Heart left ventricle (tissue), 16 donors: ENCODE results near the gene IL1F10. TPM values are rescaled to one million over a fixed set of nuclear protein-coding genes. Genes with fewer than 3 reads are reported as not detected.
A peak's percentile ranks its signal among the peaks of the same experiment; 100 is the strongest.

Experiments used
- ATAC-seq, 4 donors: fragments of 200-7000 bp; cut with Tn5 transposase; one replicate each; pipeline ENCODE4 v1.9.1; 2020 to 2022; ENCODE audit warnings: moderate library complexity in 4 of 4, mild to moderate bottlenecking in 3 of 4, moderate number of reproducible peaks in 1 of 4
- DNase-seq, 5 donors: peaks; one replicate each; pipeline ENCODE4 v3.0.0-alpha.2; 2020
- H3K27ac ChIP-seq, 12 donors: fragments of 200-600 bp; sonication (generic) in 4 of 12; one replicate each; pipeline versions ENCODE4 v1.5.0 to v1.8.0; 2016 to 2022; ENCODE audit warnings: mild to moderate bottlenecking in 2 of 12
- H3K27me3 ChIP-seq, 9 donors: fragments of 200-600 bp; sonication (generic) in 2 of 9; one replicate each; pipeline versions ENCODE4 v1.5.1 to v1.8.0; 2016 to 2022; ENCODE audit warnings: mild to moderate bottlenecking in 3 of 9
- H3K36me3 ChIP-seq, 9 donors: fragments of 200-600 bp; sonication (generic) in 2 of 9; one replicate each; pipeline versions ENCODE4 v1.5.0 to v1.8.0; 2018 to 2022; ENCODE audit warnings: mild to moderate bottlenecking in 2 of 9
- H3K4me1 ChIP-seq, 12 donors: fragments of 200-600 bp; sonication (generic) in 4 of 12; one replicate each; pipeline versions ENCODE4 v1.5.0 to v1.8.0; 2016 to 2022; ENCODE audit warnings: mild to moderate bottlenecking in 3 of 12
- H3K4me3 ChIP-seq, 12 donors: fragments of 200-600 bp; sonication (generic) in 4 of 12; one replicate each; pipeline versions ENCODE4 v1.5.0 to v1.8.0; 2017 to 2022; ENCODE audit warnings: mild to moderate bottlenecking in 9 of 12, moderate library complexity in 4 of 12
- H3K9me3 ChIP-seq, 12 donors: fragments of 200-600 bp; sonication (generic) in 4 of 12; one replicate each; pipeline versions ENCODE4 v1.5.0 to v1.8.0; 2016 to 2022; ENCODE audit warnings: mild to moderate bottlenecking in 1 of 12
- POLR2A ChIP-seq, 2 donors: fragments of 450-650 bp; IDR thresholded peaks; one replicate each; pipeline ENCODE4 v1.6.1; 2017; ENCODE audit warnings: antibody characterized with exemption in 2 of 2, mild to moderate bottlenecking in 2 of 2, moderate library complexity in 2 of 2
- WGBS, 4 donors: extraction: QIAGEN DNeasy Blood & Tissue Kit in 2 of 4; methylation state at CpG; one replicate each; pipeline versions ENCODE4 v1.1.5 to v1.1.7; 2013 to 2018; 5-methylcytosine and 5-hydroxymethylcytosine counted together
- intact Hi-C, 10 donors: fragments of 100-400 bp; cut with DNase I; formaldehyde crosslinking; loops; one replicate each; pipeline versions ENCODE4 v1.11.1 to v1.14.2; 2022
- polyA plus RNA-seq, 2 donors: library from polyadenylated mRNA; stranded (reverse); fragments of 200-250 nt; gene quantifications; one replicate each; pipeline ENCODE4 v1.2.3, GENCODE V29; 2013
- total RNA-seq, 9 donors: library from RNA; depleted of rRNA in 2 of 9; stranded (reverse); fragments of >200 nt in 2 of 9; fragmentation: NEBNext Ultra II Directional in 3 of 9; extraction: Animal tissue kit (Norgen Biotek cat#: 25700) in 3 of 9; gene quantifications; one replicate each; pipeline versions ENCODE4 v1.1.0 to v1.2.4, GENCODE V29; 2016 to 2023
- TF ChIP-seq, protein P1 (sequence below), 12 donors: fragments of 200-600 bp; sonication (generic) in 4 of 12; IDR thresholded peaks; one replicate each; pipeline versions ENCODE4 v1.5.0 to v1.8.0; 2018 to 2022; ENCODE audit warnings: antibody characterized with exemption in 12 of 12, mild to moderate bottlenecking in 5 of 12
- donor health status: ischemic (EF 13 %, LVEDD 7.1; RV severe dilation, severe dysfunction).
- donor health status: healthy with polysubstance abuse.
- donor health status: DM: no; HTN: yes; CAD: no.
- donor health status: DM: no; HTN: no; CAD: no.
- donor health status: ischemic (EF 25% LVEDD 6.9; RV normal size, moderate dysfunction).
- donor health status: ischemic (EF 25% LVEDD 5.7; RV mildly dilated, moderate dysfunction).
- donor health status: healthy.
- donor health status: DM: yes; HTN: yes; CAD: no.
- donor health status: ischemic (EF 35%, LVEDD 5.7; RV mildly dilated, moderate dysfunction).
- donor health status: nonischemic (EF 11% LVEDD 7.7; RV severe dilation, severe dysfunction).
- donor health status: DM: yes; HTN: yes; CAD: no.
- donor health status: PGD.
- donor health status: ischemic (EF 29% LVEDD 5.4; RV normal size, mild dysfunction).
- donor health status: nonischemic (EF 23%, LVEDD 6.1; RV moderate dilation, normal function).

IL1F10 gene
- total and polyA plus RNA-seq, 11 donors = not detected

DNA sequence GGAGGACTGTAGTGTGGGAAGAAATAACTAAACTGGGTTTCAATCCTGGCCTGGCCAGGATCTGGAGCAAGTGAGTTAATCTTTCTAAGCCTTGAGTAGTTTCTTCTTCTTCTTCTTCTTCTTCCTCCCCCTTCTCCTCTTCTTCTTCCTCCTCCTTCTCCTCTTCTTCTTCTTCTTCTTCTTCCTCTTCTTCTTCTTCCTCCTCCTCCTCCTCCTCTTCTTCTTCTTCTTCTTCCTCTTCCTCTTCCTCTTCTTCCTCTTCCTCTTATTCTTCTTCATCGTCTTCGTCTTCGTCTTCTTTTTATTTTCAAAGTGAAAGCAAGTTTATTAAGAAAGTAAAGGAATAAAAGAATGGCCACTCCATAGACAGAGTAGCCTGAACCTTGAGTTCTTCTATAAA lies 53.1 kb downstream of the IL1F10 start:
- 58 to 69% (median 63%) methylated on average over 3 of the region's 3 CpGs for WGBS, 4 donors
- H3K27ac ChIP-seq = peak overlapping the region in 1 of 12 donors; percentile 29
- intact Hi-C loops = no loop called here

DNA sequence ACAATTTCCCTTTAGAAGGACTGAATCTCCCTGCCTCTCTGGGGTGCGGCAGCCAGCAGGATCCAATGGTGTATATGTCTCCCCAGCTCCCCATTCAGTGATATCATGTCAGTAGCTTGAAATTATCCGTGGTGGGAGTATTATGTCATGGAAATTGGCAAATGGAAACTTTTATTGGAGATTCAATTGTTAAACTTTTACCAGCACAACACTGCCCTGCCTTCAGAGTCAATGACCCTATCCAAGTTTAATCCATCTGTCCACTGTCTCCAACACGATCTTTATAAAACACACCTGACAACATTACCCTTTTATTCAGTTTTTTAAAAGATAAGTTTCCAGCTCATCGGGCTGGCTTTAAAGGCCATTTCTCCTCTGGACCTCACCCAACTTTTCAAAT lies 54.6 kb downstream of the IL1F10 start:
- H3K9me3 ChIP-seq = no peaks in the 10 kb centered on the region
- no peak for ATAC-seq
- DNase-seq = no peak
- intact Hi-C loops = no loop called here
- no peaks in the 10 kb centered on the region for H3K36me3 ChIP-seq
- no peak overlapping the region for H3K4me3 ChIP-seq
- 78 to 82% (median 80%) methylated on average over 4 of the region's 4 CpGs for WGBS, 4 donors
- no peak overlapping the region for H3K27ac ChIP-seq
- no peaks in the 10 kb centered on the region for H3K27me3 ChIP-seq
- H3K4me1 ChIP-seq = peaks cover 0 to 29% (median 2%) of the 10 kb centered on the region in 12 donors
- TF ChIP-seq, protein P1, sequence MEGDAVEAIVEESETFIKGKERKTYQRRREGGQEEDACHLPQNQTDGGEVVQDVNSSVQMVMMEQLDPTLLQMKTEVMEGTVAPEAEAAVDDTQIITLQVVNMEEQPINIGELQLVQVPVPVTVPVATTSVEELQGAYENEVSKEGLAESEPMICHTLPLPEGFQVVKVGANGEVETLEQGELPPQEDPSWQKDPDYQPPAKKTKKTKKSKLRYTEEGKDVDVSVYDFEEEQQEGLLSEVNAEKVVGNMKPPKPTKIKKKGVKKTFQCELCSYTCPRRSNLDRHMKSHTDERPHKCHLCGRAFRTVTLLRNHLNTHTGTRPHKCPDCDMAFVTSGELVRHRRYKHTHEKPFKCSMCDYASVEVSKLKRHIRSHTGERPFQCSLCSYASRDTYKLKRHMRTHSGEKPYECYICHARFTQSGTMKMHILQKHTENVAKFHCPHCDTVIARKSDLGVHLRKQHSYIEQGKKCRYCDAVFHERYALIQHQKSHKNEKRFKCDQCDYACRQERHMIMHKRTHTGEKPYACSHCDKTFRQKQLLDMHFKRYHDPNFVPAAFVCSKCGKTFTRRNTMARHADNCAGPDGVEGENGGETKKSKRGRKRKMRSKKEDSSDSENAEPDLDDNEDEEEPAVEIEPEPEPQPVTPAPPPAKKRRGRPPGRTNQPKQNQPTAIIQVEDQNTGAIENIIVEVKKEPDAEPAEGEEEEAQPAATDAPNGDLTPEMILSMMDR (IDR thresholded peaks at IDR 0.05) = no peak
- no peak for TF ChIP-seq POLR2A (IDR thresholded peaks at IDR 0.05)

More for the DNA sequence above, 53.1 kb downstream of the IL1F10 start:
- TF ChIP-seq, protein P1 (IDR thresholded peaks at IDR 0.05) = no peak
- TF ChIP-seq POLR2A (IDR thresholded peaks at IDR 0.05) = no peak
- H3K4me1 ChIP-seq = peaks cover 0 to 38% (median 2%) of the 10 kb centered on the region in 12 donors
- no peak for ATAC-seq
- no peaks in the 10 kb centered on the region for H3K9me3 ChIP-seq
- H3K4me3 ChIP-seq = no peak overlapping the region
- no peak for DNase-seq
- H3K27me3 ChIP-seq = no peaks in the 10 kb centered on the region
- H3K36me3 ChIP-seq = no peaks in the 10 kb centered on the region

DNA sequence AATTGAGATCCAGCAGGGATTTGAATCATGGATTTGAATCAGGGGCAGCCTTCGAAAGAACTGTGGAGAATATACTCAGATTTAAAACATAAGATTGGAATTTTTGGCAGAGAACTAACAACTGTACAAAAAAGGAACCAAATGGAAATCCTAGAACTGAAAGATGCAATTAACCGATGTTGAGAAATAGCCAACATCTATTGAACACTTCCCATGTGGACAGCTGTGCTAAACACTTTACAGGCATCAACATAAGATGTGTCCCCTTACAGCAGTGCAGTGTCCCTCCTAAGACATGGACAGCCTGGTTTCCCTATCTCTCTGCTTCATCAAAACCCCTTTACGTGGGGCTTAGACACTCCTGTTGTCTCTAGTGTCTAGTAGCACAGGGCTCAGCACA lies 56.0 kb downstream of the IL1F10 start:
- Histone ChIP-seq H3K4me3 (no peak overlapping the region), H3K4me1 (peaks cover 0 to 36% (median 2%) of the 10 kb centered on the region in 12 donors), H3K27ac (peak overlapping the region in 1 of 12 donors; percentile 73), H3K9me3 (no peaks in the 10 kb centered on the region), H3K27me3 (no peaks in the 10 kb centered on the region), H3K36me3 (no peaks in the 10 kb centered on the region)
- DNase-seq (no peak), ATAC-seq (no peak)
- intact Hi-C loops = no loop called here
- no peak for TF ChIP-seq POLR2A (IDR thresholded peaks at IDR 0.05)
- TF ChIP-seq, protein P1 (IDR thresholded peaks at IDR 0.05) = no peak
- 67 to 79% (median 78%) methylated on average over 3 of the region's 3 CpGs for WGBS, 4 donors

DNA sequence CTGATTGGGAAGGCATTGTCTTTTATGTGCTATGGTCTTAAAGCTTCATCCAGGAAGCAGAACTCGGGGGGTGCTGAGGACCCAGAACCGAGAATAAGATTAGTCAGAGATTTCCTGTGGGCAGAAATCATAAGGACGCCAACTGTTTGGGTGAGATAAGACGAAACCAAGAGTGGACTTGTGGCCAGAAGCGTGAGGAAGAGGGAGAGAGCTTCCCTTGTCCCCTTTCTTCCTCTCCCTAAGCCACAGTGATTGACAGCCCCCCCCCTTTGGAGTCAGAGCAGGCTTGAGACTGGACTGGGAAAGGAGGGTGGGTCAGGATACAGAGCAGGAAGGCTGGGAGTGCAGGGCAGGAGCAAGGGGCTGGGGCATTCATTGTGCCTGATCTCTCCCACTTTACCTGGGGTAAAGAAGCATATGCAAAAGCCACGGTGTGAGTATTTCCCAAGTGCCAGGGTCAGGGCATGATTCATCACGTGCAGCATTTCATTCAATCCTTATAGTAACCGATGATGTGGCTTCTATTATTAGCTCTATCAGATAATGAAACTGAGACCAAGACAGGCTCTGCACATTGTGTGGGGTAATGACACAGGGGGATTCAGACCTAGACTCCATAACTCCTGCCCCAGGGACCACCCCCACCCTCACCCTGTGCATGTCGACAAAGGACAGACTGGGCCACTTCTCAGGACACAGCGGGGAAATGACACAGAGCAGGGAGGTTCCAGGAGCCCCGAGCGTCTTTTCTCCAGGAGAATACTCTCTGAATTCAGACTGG lies 56.6 kb downstream of the IL1F10 start:
- Histone ChIP-seq H3K36me3 (no peaks in the 10 kb centered on the region), H3K9me3 (no peaks in the 10 kb centered on the region), H3K27ac (peak overlapping the region in 1 of 12 donors; percentile 73), H3K27me3 (no peaks in the 10 kb centered on the region), H3K4me3 (no peak overlapping the region), H3K4me1 (peaks cover 0 to 36% (median 2%) of the 10 kb centered on the region in 12 donors)
- intact Hi-C loops = no loop called here
- no peak for TF ChIP-seq POLR2A (IDR thresholded peaks at IDR 0.05)
- TF ChIP-seq, protein P1 (IDR thresholded peaks at IDR 0.05) = no peak
- ATAC-seq = peak in 3 of 4 donors; percentile 57 to 70 (median 64)
- DNase-seq = no peak
- 33 to 37% (median 34%) methylated on average over 12 of the region's 12 CpGs for WGBS, 4 donors

Other genes with a start within 250 kb of the IL1F10 start
- gene IL1B, start 231.2 kb upstream of the IL1F10 start, total RNA-seq = 10 to 100 TPM in 1 of 9 donors, 1 to 10 TPM in 3, under 1 TPM in 1, not detected in 4; 0.68 to 12.3 (median 3.9) TPM
- gene IL1B, start 231.2 kb upstream of the IL1F10 start, polyA plus RNA-seq = under 1 TPM; 0.27 to 0.49 TPM
- gene IL37, start 156.8 kb upstream of the IL1F10 start, total RNA-seq = not detected
- gene IL37, start 156.8 kb upstream of the IL1F10 start, polyA plus RNA-seq = not detected
- gene IL36G, start 90.0 kb upstream of the IL1F10 start, total RNA-seq = not detected
- gene IL36G, start 90.0 kb upstream of the IL1F10 start, polyA plus RNA-seq = not detected
- not detected for gene IL36A, start 62.5 kb upstream of the IL1F10 start, total RNA-seq
- not detected for gene IL36A, start 62.5 kb upstream of the IL1F10 start, polyA plus RNA-seq
- not detected for gene IL36B, start 15.1 kb upstream of the IL1F10 start, total RNA-seq
- not detected for gene IL36B, start 15.1 kb upstream of the IL1F10 start, polyA plus RNA-seq
- not detected for gene IL36RN, start 8.8 kb upstream of the IL1F10 start, total RNA-seq
- not detected for gene IL36RN, start 8.8 kb upstream of the IL1F10 start, polyA plus RNA-seq
- 10 to 100 TPM in 1 of 9 donors, 1 to 10 TPM in 4, under 1 TPM in 4; 0.16 to 11.4 (median 1.0) TPM for gene IL1RN, start 59.6 kb downstream of the IL1F10 start, total RNA-seq
- under 1 TPM; 0.34 to 0.60 TPM for gene IL1RN, start 59.6 kb downstream of the IL1F10 start, polyA plus RNA-seq
- gene PSD4, start 106.0 kb downstream of the IL1F10 start, total RNA-seq = 10 to 100 TPM in 1 of 9 donors, 1 to 10 TPM in 5, under 1 TPM in 3; 0.65 to 23.4 (median 1.9) TPM
- 1 to 10 TPM in 1 of 2 donors, under 1 TPM in 1; 0.99 to 1.6 TPM for gene PSD4, start 106.0 kb downstream of the IL1F10 start, polyA plus RNA-seq
- gene PAX8, start 211.0 kb downstream of the IL1F10 start, total RNA-seq = 1 to 10 TPM in 2 of 9 donors, under 1 TPM in 4, not detected in 3; 0.44 to 2.3 (median 0.65) TPM
- under 1 TPM in 1 of 2 donors, not detected in 1; 0.53 TPM for gene PAX8, start 211.0 kb downstream of the IL1F10 start, polyA plus RNA-seq